HCT116 (cell line): Measurements from ENCODE around the gene ERGIC3. TPM values are rescaled to one million over a fixed set of nuclear protein-coding genes. Genes with fewer than 3 reads are reported as not detected.

Experiments
- ATAC-seq: fragments of 200-7000 bp; cut with Tn5 transposase; 2 replicates; pipeline ENCODE4 v1.9.1; 2020; ENCODE audit warnings: mild to moderate bottlenecking, moderate library complexity
- BruUV-seq: library from RNA; stranded (reverse); fragments of 400-500 nt; replicated peaks from 2 replicates; lab custom pipeline; 2021; lab: Mats Ljungman, UMichigan
- CTCF ChIA-PET: fragments of 300-600 bp; sonication (Branson Sonifier 250); formaldehyde crosslinking; loops from one replicate; lab custom pipeline; 2021; ENCODE audit warnings: antibody characterized with exemption; lab: Charles Lee
- POLR2A ChIA-PET: fragments of 300-600, 350-600 bp; sonication (Branson Sonifier 250); formaldehyde crosslinking; loops from one replicate; lab custom pipeline; 2021; ENCODE audit warnings: antibody characterized with exemption; lab: Charles Lee
- RAD21 ChIA-PET, 2 experiments: fragments of 300-600 bp; sonication (Branson Sonifier 250); formaldehyde crosslinking; loops; one replicate each; lab custom pipeline; 2023; ENCODE audit warnings: low total read pairs in 2 of 2; ENCODE audit not compliant: uncharacterized antibody in 2 of 2, unreplicated experiment in 2 of 2, low non-redundant PET in 1 of 2; lab: Charles Lee
- DNase-seq: peaks from one replicate; pipeline ENCODE4 v3.0.0-alpha.2; 2010; ENCODE audit warnings: low read depth, low spot score
- H2AFZ ChIP-seq: fragments of 200-600 bp; shearing (Covaris generic), sonication (generic); 2 replicates; pipeline ENCODE4 v1.6.1; 2017; ENCODE audit warnings: low read depth, mixed run types, mixed read lengths, antibody characterized with exemption, low read length; ENCODE audit not compliant: poor library complexity, severe bottlenecking
- H3K27ac ChIP-seq: 2 replicates; pipeline ENCODE4 v1.5.1; 2012; ENCODE audit warnings: low read depth, low read length
- H3K27me3 ChIP-seq: fragments of 200-600 bp; sonication (generic); 2 replicates; pipeline ENCODE4 v1.6.1; 2016; ENCODE audit warnings: mixed run types, low read length, mixed read lengths; ENCODE audit not compliant: insufficient read depth
- H3K36me3 ChIP-seq, 2 experiments: fragments of 200-500 bp in 1 of 2; fragments of 200-600 bp in 1 of 2; sonication (Bioruptor generic) in 1 of 2; sonication (generic) in 1 of 2; 2 replicates each; pipeline versions ENCODE4 v1.5.1 to v1.6.1; 2014 to 2016; ENCODE audit warnings: low read length in 2 of 2, inconsistent platforms in 1 of 2, mixed read lengths in 1 of 2, mixed run types in 1 of 2; ENCODE audit not compliant: insufficient read depth in 2 of 2, control insufficient read depth in 1 of 2
- H3K4me1 ChIP-seq, 2 experiments: fragments of 200-600 bp in 1 of 2; sonication (generic) in 1 of 2; 2 replicates each; pipeline versions ENCODE4 v1.5.1 to v1.6.1; 2012 to 2017; ENCODE audit warnings: low read length in 2 of 2, inconsistent platforms in 1 of 2, mild to moderate bottlenecking in 1 of 2, mixed read lengths in 1 of 2, mixed run types in 1 of 2, moderate library complexity in 1 of 2; ENCODE audit not compliant: insufficient read depth in 2 of 2, control insufficient read depth in 1 of 2
- H3K4me2 ChIP-seq: fragments of 200-600 bp; sonication (generic); 2 replicates; pipeline ENCODE4 v1.6.1; 2017; ENCODE audit warnings: mixed run types, low read length, mixed read lengths
- H3K4me3 ChIP-seq, 2 experiments: fragments of 200-600 bp in 1 of 2; sonication (generic) in 1 of 2; replicated peaks in 1 of 2; 2 replicates each; pipeline ENCODE4 v1.5.1; 2011 to 2016; ENCODE audit warnings: low read length in 2 of 2, control low read depth in 1 of 2, low read depth in 1 of 2, mild to moderate bottlenecking in 1 of 2, mixed read lengths in 1 of 2, mixed run types in 1 of 2
- H3K79me2 ChIP-seq: fragments of 200-600 bp; sonication (generic); 2 replicates; pipeline ENCODE4 v1.6.1; 2017; ENCODE audit warnings: mild to moderate bottlenecking, mixed run types, low read length, moderate library complexity, mixed read lengths; ENCODE audit not compliant: insufficient read depth
- H3K9ac ChIP-seq: fragments of 200-600 bp; sonication (generic); 2 replicates; pipeline ENCODE4 v1.6.1; 2016; ENCODE audit warnings: low read length, mixed read lengths
- H3K9me2 ChIP-seq: fragments of 200-600 bp; sonication (generic), shearing (Covaris generic); 2 replicates; pipeline ENCODE4 v1.6.1; 2017; ENCODE audit warnings: mixed run types, mild to moderate bottlenecking, moderate library complexity; ENCODE audit not compliant: insufficient read depth
- H3K9me3 ChIP-seq, 2 experiments: fragments of 200-500 bp in 1 of 2; fragments of 200-600 bp in 1 of 2; sonication (Bioruptor generic) in 1 of 2; sonication (generic) in 1 of 2; 2 replicates each; pipeline ENCODE4 v1.6.1; 2014 to 2017; ENCODE audit warnings: low read length in 2 of 2, mixed read lengths in 2 of 2, inconsistent platforms in 1 of 2, low read depth in 1 of 2, mild to moderate bottlenecking in 1 of 2, mixed run types in 1 of 2, moderate library complexity in 1 of 2; ENCODE audit not compliant: control insufficient read depth in 1 of 2, insufficient read depth in 1 of 2
- H4K20me1 ChIP-seq: fragments of 200-600 bp; sonication (generic), shearing (Covaris generic); 2 replicates; pipeline ENCODE4 v1.6.1; 2017; ENCODE audit warnings: mixed run types, mild to moderate bottlenecking, moderate library complexity; ENCODE audit not compliant: insufficient read depth
- CEBPB ChIP-seq: IDR thresholded peaks from 2 replicates; pipeline ENCODE4 v1.6.1; 2012; ENCODE audit warnings: low read depth
- CTCF ChIP-seq, 3 experiments: fragments of 200-600 bp in 1 of 3; sonication (generic) in 1 of 3; IDR thresholded peaks in 2 of 3; conservative IDR thresholded peaks in 1 of 3; 2 replicates each; pipeline ENCODE4 v1.5.1; 2012 to 2017; ENCODE audit warnings: low read depth in 2 of 3, low read length in 2 of 3, antibody characterized with exemption in 1 of 3, borderline replicate concordance in 1 of 3, control low read depth in 1 of 3, mild to moderate bottlenecking in 1 of 3, mixed read lengths in 1 of 3, mixed run types in 1 of 3, moderate library complexity in 1 of 3; ENCODE audit not compliant: insufficient read depth in 1 of 3
- ELF1 ChIP-seq: IDR thresholded peaks from 2 replicates; pipeline ENCODE4 v1.6.1; 2012; ENCODE audit warnings: low read depth, borderline replicate concordance
- EZH2 ChIP-seq: fragments of 200-600 bp; sonication (generic); IDR thresholded peaks from 2 replicates; pipeline ENCODE4 v1.6.1; 2017; ENCODE audit warnings: antibody characterized with exemption, mixed run types
- FOSL1 ChIP-seq: IDR thresholded peaks from 2 replicates; pipeline ENCODE4 v1.6.1; 2012; ENCODE audit warnings: low read depth
- POLR2A ChIP-seq: IDR thresholded peaks from 2 replicates; pipeline ENCODE4 v1.7.0; 2011; ENCODE audit warnings: borderline replicate concordance; ENCODE audit not compliant: insufficient read depth, insufficient read length; ENCODE audit errors: extremely low read depth
- REST ChIP-seq: IDR thresholded peaks from 2 replicates; pipeline ENCODE4 v1.6.1; 2012; ENCODE audit warnings: low read depth
- SIN3A ChIP-seq: IDR thresholded peaks from 2 replicates; pipeline ENCODE4 v1.6.1; 2012; ENCODE audit warnings: low read depth
- SRF ChIP-seq: IDR thresholded peaks from 2 replicates; pipeline ENCODE4 v1.6.1; 2012; ENCODE audit warnings: low read depth
- YY1 ChIP-seq: IDR thresholded peaks from 2 replicates; pipeline ENCODE4 v1.6.1; 2011; ENCODE audit warnings: low read length, low read depth, moderate library complexity, mild to moderate bottlenecking; ENCODE audit not compliant: insufficient replicate concordance; ENCODE audit errors: extremely low read depth
- ZFX ChIP-seq: fragments of 450-650 bp; IDR thresholded peaks from 2 replicates; pipeline ENCODE4 v1.6.1; 2017
- ZNF274 ChIP-seq: fragments of 200-500 bp; sonication (Bioruptor generic); IDR thresholded peaks from 2 replicates; pipeline ENCODE4 v1.6.1; 2014; ENCODE audit warnings: mild to moderate bottlenecking, low read depth, low read length, inconsistent platforms
- intact Hi-C: fragments of 100-400 bp; cut with micrococcal nuclease; formaldehyde crosslinking; loops from 2 replicates; pipeline ENCODE4 v1.10.0; 2022
- total RNA-seq: library from RNA; stranded (reverse); gene quantifications from one replicate; pipeline ENCODE4 v1.2.1, GENCODE V29; 2021; ENCODE audit not compliant: unreplicated experiment

The ERGIC3 gene
- total RNA-seq, 1 experiment from 2014 or later, result 229 TPM

GRCh38 chr20:35583636-35584560 is 42.0 kb downstream of the ERGIC3 start:
- ATAC-seq, result no peak; the same call in 1 of the 2 replicates
- H3K9ac ChIP-seq, result no peak overlapping the region
- no peak for DNase-seq
- no peak overlapping the region for H3K27ac ChIP-seq
- POLR2A ChIA-PET, result no interaction called here
- RAD21 ChIA-PET, result no interaction called here
- no peak overlapping the region for H3K4me2 ChIP-seq
- H3K36me3 ChIP-seq, result no peaks in the 10 kb centered on the region
- CTCF ChIA-PET, result no interaction called here
- no peaks in the 10 kb centered on the region for H4K20me1 ChIP-seq
- no peaks in the 10 kb centered on the region for H3K9me3 ChIP-seq
- no peaks in the 10 kb centered on the region for H3K9me2 ChIP-seq
- no peaks in the 10 kb centered on the region for H3K79me2 ChIP-seq
- TF ChIP-seq REST (no peak), ZNF274 (no peak), CTCF (IDR thresholded peaks at IDR 0.05 in 2 of 3, conservative IDR thresholded peaks at IDR 0.05 in 1 of 3; ENCODE audit: borderline replicate concordance in 1 of 3, insufficient read depth in 1 of 3, low read depth in 2 of 3, low read length in 2 of 3) (no peak), ELF1 (no peak), CEBPB (no peak), SIN3A (no peak), POLR2A (no peak), FOSL1 (no peak), YY1 (no peak), ZFX (no peak), EZH2 (no peak), SRF (no peak)
- H3K4me3 ChIP-seq, result no peak overlapping the region
- intact Hi-C loops, result no loop called here
- BruUV-seq, result no TSS peak
- peaks cover 0 to 3% of the 10 kb centered on the region in 2 experiments; a peak in 1 of 4 replicates for H3K4me1 ChIP-seq
- H2AFZ ChIP-seq, result no peak overlapping the region
- no peaks in the 10 kb centered on the region for H3K27me3 ChIP-seq
